Suprapubic skin (tissue), 4 donors: ENCODE measurements around the gene TET1.

Source experiments
- EP300 ChIP-seq: sonication (generic); formaldehyde crosslinking; IDR thresholded peaks from one replicate; pipeline ENCODE4 v1.6.1; 2017; ENCODE audit warnings: antibody characterized with exemption
- POLR2A ChIP-seq, 2 donors: fragments of 450-650 bp; IDR thresholded peaks; one replicate each; pipeline ENCODE4 v1.6.1; 2017; ENCODE audit warnings: antibody characterized with exemption in 2 of 2, mild to moderate bottlenecking in 2 of 2, moderate library complexity in 2 of 2
- POLR2AphosphoS5 ChIP-seq, 3 donors: sonication (generic); formaldehyde crosslinking; IDR thresholded peaks; one replicate each; pipeline ENCODE4 v1.6.1; 2017; ENCODE audit warnings: antibody characterized with exemption in 3 of 3
- TF ChIP-seq, protein P1 (sequence below), 2 donors: fragments of 200-600 bp in 1 of 2; fragments of 450-650 bp in 1 of 2; sonication (generic) in 1 of 2; IDR thresholded peaks; one replicate each; pipeline ENCODE4 v1.5.1; 2016 to 2019; ENCODE audit warnings: antibody characterized with exemption in 2 of 2, mild to moderate bottlenecking in 1 of 2, moderate library complexity in 1 of 2

DNA sequence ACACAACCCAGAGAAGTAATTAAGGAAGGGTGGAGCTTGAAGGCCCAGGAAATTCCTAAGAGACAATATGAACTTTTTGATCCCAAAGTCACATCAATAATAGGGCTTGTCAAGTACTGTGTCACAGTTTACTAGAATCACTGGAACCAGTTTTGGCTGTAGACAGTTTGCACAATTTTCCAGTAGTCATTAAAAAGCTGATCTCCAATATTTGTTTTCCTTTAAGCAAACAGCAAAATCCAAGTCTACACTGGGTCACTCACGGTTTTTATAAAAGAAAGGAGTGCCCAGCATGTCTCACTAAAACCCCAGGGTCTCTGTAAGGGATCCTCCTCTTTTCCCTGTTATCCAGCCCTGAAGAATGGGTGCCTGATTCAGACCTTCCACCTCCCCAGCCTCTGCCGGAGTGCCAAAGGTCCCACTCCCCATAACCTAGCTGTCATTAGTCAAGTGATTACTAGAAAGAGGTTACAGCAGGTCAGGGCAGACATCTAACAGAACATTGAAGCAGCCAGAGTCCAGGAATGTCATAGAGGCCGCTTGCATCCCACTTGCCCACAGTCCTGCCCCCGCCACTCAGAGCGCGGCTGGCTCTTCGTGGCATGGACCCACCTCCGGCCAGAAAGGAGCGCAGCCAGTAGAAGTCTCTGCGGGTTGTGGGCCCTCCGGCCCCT lies 33.4 kb upstream of the TET1 start:
- TF ChIP-seq, protein P1, sequence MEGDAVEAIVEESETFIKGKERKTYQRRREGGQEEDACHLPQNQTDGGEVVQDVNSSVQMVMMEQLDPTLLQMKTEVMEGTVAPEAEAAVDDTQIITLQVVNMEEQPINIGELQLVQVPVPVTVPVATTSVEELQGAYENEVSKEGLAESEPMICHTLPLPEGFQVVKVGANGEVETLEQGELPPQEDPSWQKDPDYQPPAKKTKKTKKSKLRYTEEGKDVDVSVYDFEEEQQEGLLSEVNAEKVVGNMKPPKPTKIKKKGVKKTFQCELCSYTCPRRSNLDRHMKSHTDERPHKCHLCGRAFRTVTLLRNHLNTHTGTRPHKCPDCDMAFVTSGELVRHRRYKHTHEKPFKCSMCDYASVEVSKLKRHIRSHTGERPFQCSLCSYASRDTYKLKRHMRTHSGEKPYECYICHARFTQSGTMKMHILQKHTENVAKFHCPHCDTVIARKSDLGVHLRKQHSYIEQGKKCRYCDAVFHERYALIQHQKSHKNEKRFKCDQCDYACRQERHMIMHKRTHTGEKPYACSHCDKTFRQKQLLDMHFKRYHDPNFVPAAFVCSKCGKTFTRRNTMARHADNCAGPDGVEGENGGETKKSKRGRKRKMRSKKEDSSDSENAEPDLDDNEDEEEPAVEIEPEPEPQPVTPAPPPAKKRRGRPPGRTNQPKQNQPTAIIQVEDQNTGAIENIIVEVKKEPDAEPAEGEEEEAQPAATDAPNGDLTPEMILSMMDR (IDR thresholded peaks at IDR 0.05): no peak
- TF ChIP-seq POLR2A (IDR thresholded peaks at IDR 0.05) (no peak), EP300 (no peak), POLR2AphosphoS5 (IDR thresholded peaks at IDR 0.05) (no peak)
